GM23248 (cell line): Measurements from ENCODE around the gene NPAS2. TPM values are rescaled to one million over a fixed set of nuclear protein-coding genes. Genes with fewer than 3 reads are reported as not detected.

Experiments
- DNase-seq: peaks from one replicate; pipeline ENCODE4 v3.0.0-alpha.2; 2015
- H2AFZ ChIP-seq: fragments of 200-600 bp; sonication (generic); 2 replicates; pipeline ENCODE4 v1.6.1; 2016; ENCODE audit warnings: antibody characterized with exemption
- H3F3A ChIP-seq: fragments of 200-600 bp; sonication (generic); 2 replicates; pipeline ENCODE4 v1.6.1; 2016; ENCODE audit warnings: mild to moderate bottlenecking, antibody characterized with exemption, mixed run types; ENCODE audit not compliant: insufficient read depth
- H3K27ac ChIP-seq: fragments of 200-600 bp; sonication (generic); 2 replicates; pipeline ENCODE4 v1.5.1; 2016; ENCODE audit warnings: mild to moderate bottlenecking
- H3K27me3 ChIP-seq: fragments of 200-600 bp; sonication (generic); replicated peaks from 2 replicates; pipeline ENCODE4 v1.6.1; 2016; ENCODE audit warnings: mild to moderate bottlenecking; ENCODE audit not compliant: insufficient read depth
- H3K36me3 ChIP-seq: fragments of 200-600 bp; sonication (generic); 2 replicates; pipeline ENCODE4 v1.6.1; 2016; ENCODE audit warnings: low read depth, mild to moderate bottlenecking
- H3K4me1 ChIP-seq: fragments of 200-600 bp; sonication (generic); 2 replicates; pipeline ENCODE4 v1.6.1; 2016; ENCODE audit warnings: mild to moderate bottlenecking; ENCODE audit not compliant: insufficient read depth
- H3K4me2 ChIP-seq: fragments of 200-600 bp; sonication (generic); one replicate; pipeline ENCODE4 v1.6.1; 2016; ENCODE audit warnings: mild to moderate bottlenecking; ENCODE audit not compliant: unreplicated experiment
- H3K4me3 ChIP-seq: fragments of 200-600 bp; sonication (generic); 2 replicates; pipeline ENCODE4 v1.5.1; 2016; ENCODE audit warnings: mild to moderate bottlenecking
- H3K79me2 ChIP-seq: fragments of 200-600 bp; sonication (generic); 2 replicates; pipeline ENCODE4 v1.6.1; 2016; ENCODE audit warnings: mild to moderate bottlenecking; ENCODE audit not compliant: insufficient read depth
- H3K9ac ChIP-seq: fragments of 200-600 bp; sonication (generic); 2 replicates; pipeline ENCODE4 v1.6.1; 2016; ENCODE audit warnings: mild to moderate bottlenecking
- H3K9me2 ChIP-seq: fragments of 200-600 bp; sonication (generic); 2 replicates; pipeline ENCODE4 v1.6.1; 2016; ENCODE audit warnings: mixed run types, mild to moderate bottlenecking, moderate library complexity; ENCODE audit not compliant: insufficient read depth
- H3K9me3 ChIP-seq: fragments of 200-600 bp; sonication (generic); one replicate; pipeline ENCODE4 v1.6.1; 2017; ENCODE audit warnings: low read depth
- H4K20me1 ChIP-seq: fragments of 200-600 bp; sonication (generic); 2 replicates; pipeline ENCODE4 v1.6.0; 2016; ENCODE audit not compliant: insufficient read depth
- EZH2 ChIP-seq: fragments of 200-600 bp; sonication (generic); IDR thresholded peaks from 2 replicates; pipeline ENCODE4 v1.6.1; 2018; ENCODE audit warnings: antibody characterized with exemption, mild to moderate bottlenecking; ENCODE audit not compliant: insufficient read depth, poor library complexity, severe bottlenecking
- EZH2phosphoT487 ChIP-seq: fragments of 200-600 bp; sonication (generic); IDR thresholded peaks from 2 replicates; pipeline ENCODE4 v1.6.1; 2018; ENCODE audit warnings: antibody characterized with exemption, moderate library complexity, mild to moderate bottlenecking, low read depth; ENCODE audit not compliant: insufficient read depth
- WGBS, 2 experiments: methylation state at CpG; one replicate each; pipeline ENCODE4 v1.1.6; 2015 to 2017; ENCODE audit warnings: low lambda C conversion rate in 2 of 2, low coverage in 1 of 2; ENCODE audit errors: missing lambda C conversion rate in 2 of 2; 5-methylcytosine and 5-hydroxymethylcytosine counted together
- in situ Hi-C: fragments of 300-500 bp; cut with MboI; formaldehyde crosslinking; loops from 2 replicates; pipeline ENCODE4 v1.15.0; 2020
- polyA plus RNA-seq: library from polyadenylated mRNA; unstranded; fragments of >200 nt; fragmentation: Nextera tagmentation; extraction: Ambion mirVana; gene quantifications from 2 replicates; pipeline ENCODE4 v1.2.1, GENCODE V29; 2016
- total RNA-seq: library from RNA; depleted of rRNA; stranded (reverse); fragments of >200 nt; shearing (Covaris generic); gene quantifications from 2 replicates; pipeline ENCODE4 v1.2.3, GENCODE V29; 2014

The NPAS2 gene
- total and polyA plus RNA-seq, 2 experiments from 2014 or later, result 3.8 to 10.8 TPM

GRCh38 chr2:100945433-100945740 is 125.4 kb downstream of the NPAS2 start:
- H3K27me3 ChIP-seq, result no peaks in the 10 kb centered on the region
- no peak overlapping the region for H3K27ac ChIP-seq
- no peak overlapping the region for H2AFZ ChIP-seq
- no peak overlapping the region for H3K9ac ChIP-seq
- no peaks in the 10 kb centered on the region for H3K79me2 ChIP-seq
- H3K4me3 ChIP-seq, result no peak overlapping the region
- no peaks in the 10 kb centered on the region for H3K9me2 ChIP-seq
- no peak overlapping the region for H3K4me2 ChIP-seq
- H3K9me3 ChIP-seq, result no peaks in the 10 kb centered on the region
- peaks cover 9% of the 10 kb centered on the region for H3K4me1 ChIP-seq
- in situ Hi-C loops, result no loop called here
- TF ChIP-seq EZH2 (no peak), EZH2phosphoT487 (no peak)
- no peaks in the 10 kb centered on the region for H4K20me1 ChIP-seq
- no peak for DNase-seq
- H3K36me3 ChIP-seq, result no peaks in the 10 kb centered on the region
- H3F3A ChIP-seq, result no peaks in the 10 kb centered on the region
- 86 to 88% methylated on average over 5 of the region's 5 CpGs for WGBS, 2 experiments

- no peak overlapping the region for H2AFZ ChIP-seq
- H4K20me1 ChIP-seq, result no peaks in the 10 kb centered on the region
- no peak overlapping the region for H3K9ac ChIP-seq
- H3K27me3 ChIP-seq, result no peaks in the 10 kb centered on the region
- H3K27ac ChIP-seq, result no peak overlapping the region
- in situ Hi-C loops, result no loop called here
- H3K9me2 ChIP-seq, result no peaks in the 10 kb centered on the region
- no peaks in the 10 kb centered on the region for H3K9me3 ChIP-seq
- H3F3A ChIP-seq, result no peaks in the 10 kb centered on the region
- no peak for DNase-seq
- H3K4me2 ChIP-seq, result no peak overlapping the region
- no peak overlapping the region for H3K4me3 ChIP-seq
- 85 to 88% methylated on average over 8 of the region's 8 CpGs for WGBS, 2 experiments
- no peak for TF ChIP-seq EZH2
- H3K4me1 ChIP-seq, result peaks cover 8% of the 10 kb centered on the region; the same call in 1 of the 2 replicates
- no peaks in the 10 kb centered on the region for H3K36me3 ChIP-seq
- no peaks in the 10 kb centered on the region for H3K79me2 ChIP-seq
These were observed 126.1 kb downstream of the NPAS2 start for GRCh38 chr2:100945930-100946607.

GRCh38 chr2:100948942-100949811 is 129.2 kb downstream of the NPAS2 start:
- Histone ChIP-seq H3K4me3 (no peak overlapping the region), H3K27me3 (no peaks in the 10 kb centered on the region), H3K4me2 (no peak overlapping the region), H3K27ac (no peak overlapping the region), H3K9ac (no peak overlapping the region), H3K36me3 (no peaks in the 10 kb centered on the region; the same call in 1 of the 2 replicates), H3K4me1 (no peaks in the 10 kb centered on the region), H3K9me2 (no peaks in the 10 kb centered on the region), H3K79me2 (no peaks in the 10 kb centered on the region), H3F3A (no peaks in the 10 kb centered on the region), H2AFZ (no peak overlapping the region), H3K9me3 (no peaks in the 10 kb centered on the region), H4K20me1 (no peaks in the 10 kb centered on the region)
- 85% methylated on average over 16 of the region's 16 CpGs for WGBS, 2 experiments
- DNase-seq, result no peak
- TF ChIP-seq EZH2phosphoT487, result no peak
- in situ Hi-C loops, result no loop called here

- H3K9me2 ChIP-seq, result no peaks in the 10 kb centered on the region
- no peak overlapping the region for H3K4me3 ChIP-seq
- 0 out of 2 replicates have a peak, but pooled peaks cover 5% of the 10 kb centered on the region for H3F3A ChIP-seq
- H3K9ac ChIP-seq, result no peak overlapping the region
- no peaks in the 10 kb centered on the region for H4K20me1 ChIP-seq
- H3K4me2 ChIP-seq, result no peak overlapping the region
- no peak for TF ChIP-seq EZH2phosphoT487
- no peak for TF ChIP-seq EZH2
- WGBS, 2 experiments, result 93% methylated on average over 2 of the region's 2 CpGs
- H3K4me1 ChIP-seq, result 0 out of 2 replicates have a peak, but pooled peaks cover 1% of the 10 kb centered on the region
- no peaks in the 10 kb centered on the region for H3K79me2 ChIP-seq
- no peak overlapping the region for H2AFZ ChIP-seq
- no peaks in the 10 kb centered on the region; the same call in 1 of the 2 replicates for H3K36me3 ChIP-seq
- in situ Hi-C loops, result no loop called here
- no peaks in the 10 kb centered on the region for H3K9me3 ChIP-seq
- H3K27ac ChIP-seq, result no peak overlapping the region
- H3K27me3 ChIP-seq, result no peaks in the 10 kb centered on the region
- no peak for DNase-seq
These were observed 132.6 kb downstream of the NPAS2 start for GRCh38 chr2:100952512-100952911.
